ENCODE measurements around the gene PMEL. TPM values are rescaled to one million over a fixed set of nuclear protein-coding genes. Genes with fewer than 3 reads are reported as not detected.

Gene PMEL
- total and polyA plus RNA-seq, 2 of the 8 experiments (the other 6 are each of a cell fraction or from before 2014, with no cell fraction given): 120 to 382 TPM

DNA sequence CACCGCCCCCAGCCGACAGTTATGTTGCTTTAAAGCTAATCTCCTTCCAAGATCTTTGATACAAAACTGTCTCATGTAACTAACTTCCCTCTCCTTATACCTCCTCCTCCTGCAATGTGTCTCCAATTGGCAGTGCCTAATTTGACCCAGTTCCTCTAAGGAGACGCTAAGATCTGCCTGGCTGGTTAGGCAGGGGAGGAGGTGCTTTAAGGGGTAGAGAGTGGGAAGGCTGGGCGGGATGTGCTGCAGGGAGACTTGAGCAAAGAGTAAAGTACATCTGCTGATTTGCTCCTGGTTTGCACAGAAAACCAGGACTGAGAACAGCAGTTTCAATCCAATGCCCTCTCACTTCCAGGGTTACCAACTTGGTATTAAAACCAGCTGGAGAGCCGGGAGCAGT, 47.6 kb upstream of the PMEL start (continued):
- TF ChIP-seq CTCF (IDR thresholded peaks at IDR 0.05; ENCODE audit: control extremely low read depth in 1 of 3, insufficient read depth in 1 of 3, low read depth in 1 of 3, low read length in 3 of 3): no peak
- no peak for TF ChIP-seq POU5F1 (IDR thresholded peaks at IDR 0.05; ENCODE audit: low read depth, low read length)
- no peak for TF ChIP-seq BCL11A (IDR thresholded peaks at IDR 0.05; ENCODE audit: low read depth in 2 of 2, low read length in 2 of 2)
- no peak for TF ChIP-seq CREB1 (IDR thresholded peaks at IDR 0.05)
- TF ChIP-seq RFX5 (IDR thresholded peaks at IDR 0.05; ENCODE audit: borderline replicate concordance, low read depth, low read length): no peak
- TF ChIP-seq EZH2 (IDR thresholded peaks at IDR 0.05; ENCODE audit: low read depth, low read length, severe bottlenecking): no peak
- TF ChIP-seq, protein P1, sequence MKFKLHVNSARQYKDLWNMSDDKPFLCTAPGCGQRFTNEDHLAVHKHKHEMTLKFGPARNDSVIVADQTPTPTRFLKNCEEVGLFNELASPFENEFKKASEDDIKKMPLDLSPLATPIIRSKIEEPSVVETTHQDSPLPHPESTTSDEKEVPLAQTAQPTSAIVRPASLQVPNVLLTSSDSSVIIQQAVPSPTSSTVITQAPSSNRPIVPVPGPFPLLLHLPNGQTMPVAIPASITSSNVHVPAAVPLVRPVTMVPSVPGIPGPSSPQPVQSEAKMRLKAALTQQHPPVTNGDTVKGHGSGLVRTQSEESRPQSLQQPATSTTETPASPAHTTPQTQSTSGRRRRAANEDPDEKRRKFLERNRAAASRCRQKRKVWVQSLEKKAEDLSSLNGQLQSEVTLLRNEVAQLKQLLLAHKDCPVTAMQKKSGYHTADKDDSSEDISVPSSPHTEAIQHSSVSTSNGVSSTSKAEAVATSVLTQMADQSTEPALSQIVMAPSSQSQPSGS (IDR thresholded peaks at IDR 0.05; ENCODE audit: low read length): no peak
- TF ChIP-seq FOSL1 (IDR thresholded peaks at IDR 0.05; ENCODE audit: insufficient read depth, low read depth, low read length): no peak

Measured in H1 (cell line).